H9 (cell line): ENCODE data around the gene USP40. TPM values are rescaled to one million over a fixed set of nuclear protein-coding genes. Genes with fewer than 3 reads are reported as not detected.

ENCODE experiments used
- DNase-seq: peaks from one replicate; pipeline ENCODE4 v3.0.0-alpha.2; 2017
- H2AFZ ChIP-seq: one replicate; pipeline ENCODE4 v1.6.1; 2013; ENCODE audit warnings: mild to moderate bottlenecking, low read length, control low read depth, moderate library complexity
- H2AK5ac ChIP-seq: 2 replicates; pipeline ENCODE4 v1.6.1; 2013; ENCODE audit warnings: low read length, control low read depth, mixed read lengths; ENCODE audit not compliant: insufficient read length
- H2BK120ac ChIP-seq: one replicate; pipeline ENCODE4 v1.6.1; 2013; ENCODE audit warnings: low read depth, mild to moderate bottlenecking, low read length, control low read depth, inconsistent platforms; ENCODE audit not compliant: poor library complexity, severe bottlenecking
- H2BK12ac ChIP-seq: 2 replicates; pipeline ENCODE4 v1.6.1; 2013; ENCODE audit warnings: low read length, control low read depth, mixed read lengths, low read depth; ENCODE audit not compliant: insufficient read length
- H2BK15ac ChIP-seq: 2 replicates; pipeline ENCODE4 v1.6.1; 2013; ENCODE audit warnings: low read depth, low read length, control low read depth
- H2BK20ac ChIP-seq: one replicate; pipeline ENCODE4 v1.6.1; 2013; ENCODE audit warnings: low read depth, mild to moderate bottlenecking, low read length, control low read depth, inconsistent platforms; ENCODE audit not compliant: poor library complexity, severe bottlenecking
- H2BK5ac ChIP-seq: 2 replicates; pipeline ENCODE4 v1.6.1; 2013; ENCODE audit warnings: low read length, control low read depth, mixed read lengths; ENCODE audit not compliant: insufficient read length
- H3K14ac ChIP-seq: 2 replicates; pipeline ENCODE4 v1.6.1; 2013; ENCODE audit warnings: low read length, control low read depth; ENCODE audit not compliant: insufficient read depth
- H3K18ac ChIP-seq: 2 replicates; pipeline ENCODE4 v1.6.1; 2013; ENCODE audit warnings: low read depth, mild to moderate bottlenecking, mixed read lengths, low read length, control low read depth; ENCODE audit not compliant: insufficient read length
- H3K23ac ChIP-seq: 2 replicates; pipeline ENCODE4 v1.6.1; 2013; ENCODE audit warnings: low read length, control low read depth, mixed read lengths, low read depth; ENCODE audit not compliant: insufficient read length
- H3K23me2 ChIP-seq: 2 replicates; pipeline ENCODE4 v1.6.1; 2013; ENCODE audit warnings: low read depth, mild to moderate bottlenecking, mixed read lengths, low read length, control low read depth; ENCODE audit not compliant: insufficient read length, poor library complexity, severe bottlenecking
- H3K27ac ChIP-seq: 2 replicates; pipeline ENCODE4 v1.5.1; 2013; ENCODE audit warnings: low read length, control low read depth, mixed read lengths, low read depth; ENCODE audit not compliant: insufficient read length
- H3K27me3 ChIP-seq: 2 replicates; pipeline ENCODE4 v1.6.1; 2013; ENCODE audit warnings: low read length, control low read depth, inconsistent platforms; ENCODE audit not compliant: insufficient read depth
- H3K4ac ChIP-seq: 2 replicates; pipeline ENCODE4 v1.6.1; 2013; ENCODE audit warnings: low read depth, mild to moderate bottlenecking, control low read depth, inconsistent platforms, low read length, moderate library complexity
- H3K4me1 ChIP-seq: 2 replicates; pipeline ENCODE4 v1.6.1; 2013; ENCODE audit warnings: low read length, control low read depth, inconsistent platforms; ENCODE audit not compliant: insufficient read depth
- H3K4me2 ChIP-seq: 2 replicates; pipeline ENCODE4 v1.6.1; 2013; ENCODE audit warnings: low read length, control low read depth, mixed read lengths; ENCODE audit not compliant: insufficient read length, insufficient read depth
- H3K56ac ChIP-seq: 2 replicates; pipeline ENCODE4 v1.6.1; 2013; ENCODE audit warnings: low read depth, mild to moderate bottlenecking, mixed read lengths, low read length, control low read depth; ENCODE audit not compliant: insufficient read length
- H3K79me1 ChIP-seq: 2 replicates; pipeline ENCODE4 v1.6.1; 2013; ENCODE audit warnings: low read depth, mild to moderate bottlenecking, moderate library complexity, low read length, control low read depth, inconsistent platforms; ENCODE audit not compliant: insufficient read depth, poor library complexity, severe bottlenecking
- H3K79me2 ChIP-seq: 2 replicates; pipeline ENCODE4 v1.6.1; 2013; ENCODE audit warnings: low read length, control low read depth, inconsistent platforms; ENCODE audit not compliant: insufficient read depth
- H3K9ac ChIP-seq: 2 replicates; pipeline ENCODE4 v1.6.1; 2013; ENCODE audit warnings: low read length, control low read depth, mixed read lengths; ENCODE audit not compliant: insufficient read length; ENCODE audit errors: extremely low read depth
- H3K9me3 ChIP-seq: one replicate; pipeline ENCODE4 v1.6.1; 2013; ENCODE audit warnings: low read depth, low read length, inconsistent platforms; ENCODE audit not compliant: control insufficient read depth
- H3T11ph ChIP-seq: one replicate; pipeline ENCODE4 v1.6.1; 2013; ENCODE audit warnings: mild to moderate bottlenecking, low read length, control low read depth, inconsistent platforms
- H4K20me1 ChIP-seq: one replicate; pipeline ENCODE4 v1.6.1; 2013; ENCODE audit not compliant: control insufficient read depth, insufficient read length, insufficient read depth
- H4K5ac ChIP-seq: 2 replicates; pipeline ENCODE4 v1.6.1; 2013; ENCODE audit warnings: low read depth, mild to moderate bottlenecking, mixed read lengths, low read length, control low read depth; ENCODE audit not compliant: insufficient read length
- H4K8ac ChIP-seq: replicated peaks from 2 replicates; pipeline ENCODE4 v1.6.1; 2013; ENCODE audit warnings: low read length, control low read depth, mixed read lengths, low read depth; ENCODE audit not compliant: insufficient read length
- H4K91ac ChIP-seq: 2 replicates; pipeline ENCODE4 v1.6.1; 2013; ENCODE audit warnings: low read depth, mild to moderate bottlenecking, moderate library complexity, mixed read lengths, low read length, control low read depth; ENCODE audit not compliant: insufficient read length
- H3K27ac Mint-ChIP-seq, 3 experiments: 2 replicates in 2 of 3; 3 replicates in 1 of 3; pipeline ENCODE4 v1.8.0; 2020 to 2021; ENCODE audit warnings: mixed read lengths in 3 of 3, mild to moderate bottlenecking in 1 of 3, moderate library complexity in 1 of 3
- H3K27me3 Mint-ChIP-seq: 2 replicates; pipeline ENCODE4 v1.8.0; 2021; ENCODE audit warnings: low read depth, mild to moderate bottlenecking, moderate library complexity, mixed read lengths
- H3K36me3 Mint-ChIP-seq, 3 experiments: 2 replicates in 2 of 3; 3 replicates in 1 of 3; pipeline ENCODE4 v1.8.0; 2020 to 2021; ENCODE audit warnings: low read depth in 3 of 3, mixed read lengths in 3 of 3; ENCODE audit not compliant: insufficient read depth in 1 of 3
- H3K4me1 Mint-ChIP-seq, 2 experiments: 2 replicates each; pipeline ENCODE4 v1.8.0; 2020; ENCODE audit warnings: mixed read lengths in 2 of 2
- H3K4me3 Mint-ChIP-seq, 2 experiments: 2 replicates in 1 of 2; 3 replicates in 1 of 2; pipeline ENCODE4 v1.8.0; 2020 to 2021; ENCODE audit warnings: mild to moderate bottlenecking in 2 of 2, mixed read lengths in 2 of 2, moderate library complexity in 1 of 2
- H3K9me3 Mint-ChIP-seq, 2 experiments: 2 replicates in 1 of 2; 3 replicates in 1 of 2; pipeline ENCODE4 v1.8.0; 2020; ENCODE audit warnings: mild to moderate bottlenecking in 2 of 2, mixed read lengths in 2 of 2, moderate library complexity in 1 of 2
- CTCF ChIP-seq: fragments of 200-600 bp; sonication (generic); conservative IDR thresholded peaks from 3 replicates; pipeline ENCODE4 v1.8.0; 2021; ENCODE audit warnings: antibody characterized with exemption, mild to moderate bottlenecking
- WGBS: extraction: QIAGEN DNeasy Blood & Tissue Kit; methylation state at CpG from one replicate; pipeline ENCODE4 v1.1.7; 2013; ENCODE audit warnings: missing lambda C conversion rate, low lambda C conversion rate, mixed read lengths; ENCODE audit not compliant: insufficient read length; ENCODE audit errors: extremely low coverage; 5-methylcytosine and 5-hydroxymethylcytosine counted together
- total RNA-seq: library from RNA; stranded (reverse); gene quantifications from 2 replicates; pipeline ENCODE4 v1.2.1, GENCODE V29; 2021

The USP40 gene
- total RNA-seq, 1 experiment from 2014 or later = 7.5 TPM

GRCh38 chr2:233490831-233491230, 75.8 kb downstream of the USP40 start:
- no peak overlapping the region for H4K5ac ChIP-seq
- H2BK12ac ChIP-seq = no peak overlapping the region
- no peaks in the 10 kb centered on the region for H3K27me3 ChIP-seq
- no peak overlapping the region for H2BK120ac ChIP-seq
- Mint-ChIP-seq H3K9me3 (no peaks in the 10 kb centered on the region), H3K27me3 (no peaks in the 10 kb centered on the region), H3K36me3 (no peaks in the 10 kb centered on the region), H3K4me3 (no peak overlapping the region), H3K27ac (no peak overlapping the region), H3K4me1 (no peaks in the 10 kb centered on the region)
- no peak overlapping the region for H2BK20ac ChIP-seq
- no peak overlapping the region for H3K4ac ChIP-seq
- H3K56ac ChIP-seq = no peak overlapping the region
- DNase-seq = no peak
- H3K79me2 ChIP-seq = no peaks in the 10 kb centered on the region
- H3K79me1 ChIP-seq = no peaks in the 10 kb centered on the region
- no peak overlapping the region for H3K9ac ChIP-seq
- H2BK5ac ChIP-seq = no peak overlapping the region
- no CpG with 5 or more reads among the region's 7 CpGs for WGBS
- H3K9me3 ChIP-seq = no peaks in the 10 kb centered on the region
- no peaks in the 10 kb centered on the region for H3K4me1 ChIP-seq
- H3K18ac ChIP-seq = no peak overlapping the region
- no peak overlapping the region for H2BK15ac ChIP-seq
- no peak overlapping the region for H3K27ac ChIP-seq
- H3K23me2 ChIP-seq = no peaks in the 10 kb centered on the region
- no peaks in the 10 kb centered on the region for H4K20me1 ChIP-seq
- no peak overlapping the region for H3K14ac ChIP-seq
- H4K8ac ChIP-seq = no peak overlapping the region
- TF ChIP-seq CTCF = no peak
- no peak overlapping the region for H3K4me2 ChIP-seq
- H2AFZ ChIP-seq = no peak overlapping the region
- H2AK5ac ChIP-seq = no peak overlapping the region
- no peak overlapping the region for H3K23ac ChIP-seq
- no peak overlapping the region for H4K91ac ChIP-seq
- no peak overlapping the region for H3T11ph ChIP-seq
